ENCODE results near the gene GHRL.

GHRL gene

DNA sequence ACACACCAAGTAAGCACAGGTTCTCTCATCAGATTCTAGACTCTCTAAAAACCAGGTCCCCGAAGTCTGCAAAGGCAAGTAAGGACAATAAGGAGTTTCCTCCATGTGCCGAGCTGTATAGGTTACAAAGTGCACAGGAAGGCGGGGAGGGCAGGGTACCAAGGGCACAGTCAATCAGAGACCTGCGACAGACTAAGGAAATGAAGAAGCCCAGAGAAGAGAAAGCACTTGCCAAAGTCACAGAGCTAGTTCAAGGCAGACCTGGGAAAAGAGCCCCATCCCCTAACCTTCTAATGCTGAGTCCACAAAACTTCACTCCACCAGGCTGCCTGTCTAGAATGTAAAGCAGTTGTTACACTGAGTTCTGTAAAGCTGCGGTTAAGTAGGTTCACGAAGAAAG, 26.5 kb upstream of the GHRL start:
- Histone ChIP-seq H3K9me3 (ENCODE audit: control extremely low read depth in 1 of 5, control insufficient read depth in 4 of 5, insufficient read depth in 2 of 5, low read depth in 1 of 5, low read length in 4 of 5) (no peaks in the 10 kb centered on the region), H3K4me3 (ENCODE audit: control insufficient read depth in 1 of 7, extremely low read depth in 1 of 7, insufficient read depth in 4 of 7, low read depth in 2 of 7, low read length in 6 of 7) (no peak overlapping the region), H3K4me1 (ENCODE audit: control extremely low read depth in 1 of 4, control insufficient read depth in 4 of 4, insufficient read depth in 4 of 4, low read length in 3 of 4) (peaks cover 7 to 20% (median 15%) of the 10 kb centered on the region in 4 experiments), H3K27me3 (replicated peaks in 2 of 5; ENCODE audit: control insufficient read depth in 4 of 5, insufficient read depth in 5 of 5, low read length in 4 of 5) (no peaks in the 10 kb centered on the region), H3K27ac (ENCODE audit: insufficient read depth in 1 of 2, low read depth in 1 of 2, low read length in 2 of 2, poor library complexity in 1 of 2, severe bottlenecking in 2 of 2) (peak overlapping the region in 1 of 2 experiments; percentile 17), H3K36me3 (ENCODE audit: control insufficient read depth in 4 of 4, insufficient read depth in 4 of 4, low read length in 3 of 4) (peaks cover 17 to 47% (median 31%) of the 10 kb centered on the region in 4 experiments)
- DNase-seq = no peak
- ChIA-PET CTCF (no interaction called here), POLR2A (interaction anchor here (1.8 kb wide), 1 partner anchor 25 kb away, joined by 4 read pairs; no protein-coding TSS in a partner anchor)
- WGBS (ENCODE audit: insufficient coverage) = 94% methylated on average over 6 of the region's 6 CpGs

DNA sequence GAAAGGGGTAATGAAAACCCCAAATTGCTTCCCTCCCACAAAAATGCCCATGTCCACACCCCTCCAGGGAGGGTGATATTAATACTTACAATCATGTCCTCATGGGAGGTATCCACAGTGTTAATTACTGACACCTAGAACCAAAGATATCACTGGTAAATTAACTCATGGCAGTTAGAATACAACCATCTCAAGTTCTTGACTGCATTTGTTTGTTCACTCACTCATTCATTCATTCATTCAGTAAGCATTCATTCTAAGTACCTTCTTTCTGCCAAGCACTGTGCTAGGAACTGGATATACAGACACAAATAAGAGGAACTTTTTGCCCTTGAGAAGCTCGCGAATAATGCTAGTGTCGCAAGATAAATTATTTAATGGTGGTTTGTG, 25.2 kb upstream of the GHRL start:
- ChIA-PET CTCF (interaction anchor here (0.9 kb wide), 1 partner anchor 27 kb away, joined by 3 read pairs; no protein-coding TSS in a partner anchor), POLR2A (no interaction called here)
- no peak for DNase-seq
- Histone ChIP-seq H3K36me3 (ENCODE audit: control insufficient read depth in 4 of 4, insufficient read depth in 4 of 4, low read length in 3 of 4) (peaks cover 17 to 58% (median 39%) of the 10 kb centered on the region in 4 experiments), H3K4me1 (ENCODE audit: control extremely low read depth in 1 of 4, control insufficient read depth in 4 of 4, insufficient read depth in 4 of 4, low read length in 3 of 4) (peaks cover 7 to 20% (median 15%) of the 10 kb centered on the region in 4 experiments), H3K4me3 (ENCODE audit: control insufficient read depth in 1 of 7, extremely low read depth in 1 of 7, insufficient read depth in 4 of 7, low read depth in 2 of 7, low read length in 6 of 7) (no peak overlapping the region), H3K9me3 (ENCODE audit: control extremely low read depth in 1 of 5, control insufficient read depth in 4 of 5, insufficient read depth in 2 of 5, low read depth in 1 of 5, low read length in 4 of 5) (no peaks in the 10 kb centered on the region), H3K27me3 (replicated peaks in 2 of 5; ENCODE audit: control insufficient read depth in 4 of 5, insufficient read depth in 5 of 5, low read length in 4 of 5) (no peaks in the 10 kb centered on the region), H3K27ac (ENCODE audit: insufficient read depth in 1 of 2, low read depth in 1 of 2, low read length in 2 of 2, poor library complexity in 1 of 2, severe bottlenecking in 2 of 2) (no peak overlapping the region)
- WGBS (ENCODE audit: insufficient coverage) = 100% methylated on average over 2 of the region's 3 CpGs

DNA sequence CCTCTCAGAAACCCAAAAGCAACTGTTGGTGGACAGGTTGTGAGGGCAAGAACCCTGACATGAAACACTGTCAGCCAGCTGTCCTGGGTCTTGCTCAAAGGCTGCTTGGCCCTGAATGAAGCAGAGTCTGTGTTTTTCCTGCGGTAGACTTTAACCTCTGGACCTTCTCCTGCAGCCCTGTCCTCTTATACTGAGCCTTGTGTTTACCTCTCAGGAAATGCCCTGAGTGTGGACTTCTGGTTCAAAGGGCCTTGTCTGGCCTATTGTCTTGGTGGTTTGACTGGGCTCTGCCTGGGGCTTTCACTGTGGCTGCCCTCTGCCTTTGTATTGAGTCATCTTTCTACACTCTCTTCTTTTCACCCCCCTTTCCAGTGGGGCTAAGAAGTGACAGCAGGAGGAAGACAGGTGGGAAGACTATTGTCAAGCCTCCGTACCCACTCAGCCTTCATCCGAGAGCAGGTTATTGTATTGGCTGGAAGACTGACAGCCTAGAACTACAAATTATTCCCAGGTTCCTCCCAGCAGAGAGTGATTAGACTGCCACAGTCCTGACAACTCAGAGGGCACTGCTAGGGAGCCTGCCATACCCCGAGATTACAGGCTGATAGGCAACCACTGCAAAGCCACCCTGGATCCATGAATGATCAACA, 24.7 kb upstream of the GHRL start:
- ChIA-PET POLR2A (no interaction called here), CTCF (interaction anchor here (2.9 kb wide), 1 partner anchor 12 kb away, joined by 17 read pairs; no protein-coding TSS in a partner anchor)
- no peaks in the 10 kb centered on the region for H3K9me3 ChIP-seq (ENCODE audit: control extremely low read depth in 1 of 5, control insufficient read depth in 4 of 5, insufficient read depth in 2 of 5, low read depth in 1 of 5, low read length in 4 of 5)
- 89% methylated on average over 3 of the region's 4 CpGs for WGBS (ENCODE audit: insufficient coverage)
- H3K4me1 ChIP-seq (ENCODE audit: control extremely low read depth in 1 of 4, control insufficient read depth in 4 of 4, insufficient read depth in 4 of 4, low read length in 3 of 4) = peaks cover 7 to 20% (median 15%) of the 10 kb centered on the region in 4 experiments
- no peak overlapping the region for H3K27ac ChIP-seq (ENCODE audit: insufficient read depth in 1 of 2, low read depth in 1 of 2, low read length in 2 of 2, poor library complexity in 1 of 2, severe bottlenecking in 2 of 2)
- H3K27me3 ChIP-seq (replicated peaks in 2 of 5; ENCODE audit: control insufficient read depth in 4 of 5, insufficient read depth in 5 of 5, low read length in 4 of 5) = no peaks in the 10 kb centered on the region
- no peak for DNase-seq
- peaks cover 21 to 63% (median 44%) of the 10 kb centered on the region in 4 experiments for H3K36me3 ChIP-seq (ENCODE audit: control insufficient read depth in 4 of 4, insufficient read depth in 4 of 4, low read length in 3 of 4)
- H3K4me3 ChIP-seq (ENCODE audit: control insufficient read depth in 1 of 7, extremely low read depth in 1 of 7, insufficient read depth in 4 of 7, low read depth in 2 of 7, low read length in 6 of 7) = no peak overlapping the region

GRCh38 chr3:10315771-10316344, 23.1 kb upstream of the GHRL start:
- no peaks in the 10 kb centered on the region for H3K9me3 ChIP-seq (ENCODE audit: control extremely low read depth in 1 of 5, control insufficient read depth in 4 of 5, insufficient read depth in 2 of 5, low read depth in 1 of 5, low read length in 4 of 5)
- no peaks in the 10 kb centered on the region for H3K27me3 ChIP-seq (replicated peaks in 2 of 5; ENCODE audit: control insufficient read depth in 4 of 5, insufficient read depth in 5 of 5, low read length in 4 of 5)
- H3K4me3 ChIP-seq (ENCODE audit: control insufficient read depth in 1 of 7, extremely low read depth in 1 of 7, insufficient read depth in 4 of 7, low read depth in 2 of 7, low read length in 6 of 7) = no peak overlapping the region
- ChIA-PET CTCF (interaction anchor here (2.9 kb wide), 1 partner anchor 10 kb away, joined by 17 read pairs; no protein-coding TSS in a partner anchor), POLR2A (interaction anchor here (0.6 kb wide), 1 partner anchor 1673 kb away, joined by 3 read pairs; no protein-coding TSS in a partner anchor)
- peaks cover 7 to 15% (median 10%) of the 10 kb centered on the region in 4 experiments for H3K4me1 ChIP-seq (ENCODE audit: control extremely low read depth in 1 of 4, control insufficient read depth in 4 of 4, insufficient read depth in 4 of 4, low read length in 3 of 4)
- no peak overlapping the region for H3K27ac ChIP-seq (ENCODE audit: insufficient read depth in 1 of 2, low read depth in 1 of 2, low read length in 2 of 2, poor library complexity in 1 of 2, severe bottlenecking in 2 of 2)
- H3K36me3 ChIP-seq (ENCODE audit: control insufficient read depth in 4 of 4, insufficient read depth in 4 of 4, low read length in 3 of 4) = peaks cover 24 to 79% (median 59%) of the 10 kb centered on the region in 4 experiments
- DNase-seq = no peak
- 100% methylated on average over 4 of the region's 4 CpGs for WGBS (ENCODE audit: insufficient coverage)

DNA sequence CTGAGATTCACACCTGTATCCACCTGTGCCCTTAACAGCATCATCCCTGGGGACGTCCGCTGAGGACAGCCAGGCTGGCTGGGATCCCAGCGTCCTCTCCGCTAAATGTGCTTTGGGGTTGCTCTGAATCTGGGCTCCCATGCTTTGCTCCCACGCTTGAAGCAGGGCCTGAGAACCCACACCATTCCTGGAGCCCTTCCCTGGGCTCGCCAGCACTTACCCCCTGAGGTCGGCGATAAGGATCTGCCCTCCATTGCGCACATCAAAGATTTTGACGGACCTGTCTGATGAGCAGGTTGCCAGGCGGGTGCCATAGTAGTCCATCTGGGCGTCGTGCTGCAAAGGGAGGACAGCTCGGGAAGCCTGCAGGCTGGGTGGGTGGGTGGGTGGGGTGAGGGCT, 22.4 kb upstream of the GHRL start:
- H3K36me3 ChIP-seq (ENCODE audit: control insufficient read depth in 4 of 4, insufficient read depth in 4 of 4, low read length in 3 of 4) = peaks cover 28 to 85% (median 66%) of the 10 kb centered on the region in 4 experiments
- 98% methylated on average over 9 of the region's 14 CpGs for WGBS (ENCODE audit: insufficient coverage)
- CTCF ChIA-PET = interaction anchor here (2.9 kb wide), 1 partner anchor 9 kb away, joined by 17 read pairs; no protein-coding TSS in a partner anchor

DNA sequence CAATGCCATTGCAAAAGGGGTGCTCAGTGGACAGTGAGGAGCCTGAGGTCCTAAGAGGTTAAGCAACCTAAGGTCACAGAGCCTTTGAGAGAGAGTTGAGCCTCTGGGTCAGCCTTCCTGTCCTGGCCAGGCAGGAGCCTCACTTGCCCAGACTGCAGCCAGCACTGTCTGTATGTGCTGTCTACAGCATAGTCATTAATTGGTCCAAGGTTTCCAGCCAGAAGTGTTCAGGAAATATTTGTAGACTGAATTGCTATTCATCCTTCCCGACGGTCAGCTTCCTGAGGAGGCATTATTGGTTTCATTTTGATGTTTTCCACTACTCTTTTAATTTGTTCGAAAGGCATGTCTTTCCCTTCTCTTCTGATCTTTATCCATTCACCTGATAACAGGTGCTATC, 20.1 kb upstream of the GHRL start:
- CTCF ChIA-PET = interaction anchor here (1.0 kb wide), 1 partner anchor 26 kb away, joined by 3 read pairs; no protein-coding TSS in a partner anchor
- Histone ChIP-seq H3K27ac (ENCODE audit: insufficient read depth in 1 of 2, low read depth in 1 of 2, low read length in 2 of 2, poor library complexity in 1 of 2, severe bottlenecking in 2 of 2) (no peak overlapping the region), H3K4me3 (ENCODE audit: control insufficient read depth in 1 of 7, extremely low read depth in 1 of 7, insufficient read depth in 4 of 7, low read depth in 2 of 7, low read length in 6 of 7) (no peak overlapping the region), H3K27me3 (replicated peaks in 2 of 5; ENCODE audit: control insufficient read depth in 4 of 5, insufficient read depth in 5 of 5, low read length in 4 of 5) (no peaks in the 10 kb centered on the region), H3K36me3 (ENCODE audit: control insufficient read depth in 4 of 4, insufficient read depth in 4 of 4, low read length in 3 of 4) (peaks cover 26 to 79% (median 66%) of the 10 kb centered on the region in 4 experiments), H3K4me1 (ENCODE audit: control extremely low read depth in 1 of 4, control insufficient read depth in 4 of 4, insufficient read depth in 4 of 4, low read length in 3 of 4) (no peaks in the 10 kb centered on the region), H3K9me3 (ENCODE audit: control extremely low read depth in 1 of 5, control insufficient read depth in 4 of 5, insufficient read depth in 2 of 5, low read depth in 1 of 5, low read length in 4 of 5) (no peaks in the 10 kb centered on the region)
- WGBS (ENCODE audit: insufficient coverage) = 100% methylated on average over 2 of the region's 3 CpGs
- DNase-seq = no peak
- POLR2A ChIA-PET = no interaction called here

More for the DNA sequence above, 22.4 kb upstream of the GHRL start:
- Histone ChIP-seq H3K9me3 (ENCODE audit: control extremely low read depth in 1 of 5, control insufficient read depth in 4 of 5, insufficient read depth in 2 of 5, low read depth in 1 of 5, low read length in 4 of 5) (no peaks in the 10 kb centered on the region), H3K27ac (ENCODE audit: insufficient read depth in 1 of 2, low read depth in 1 of 2, low read length in 2 of 2, poor library complexity in 1 of 2, severe bottlenecking in 2 of 2) (no peak overlapping the region), H3K4me3 (ENCODE audit: control insufficient read depth in 1 of 7, extremely low read depth in 1 of 7, insufficient read depth in 4 of 7, low read depth in 2 of 7, low read length in 6 of 7) (no peak overlapping the region), H3K4me1 (ENCODE audit: control extremely low read depth in 1 of 4, control insufficient read depth in 4 of 4, insufficient read depth in 4 of 4, low read length in 3 of 4) (peaks cover 3 to 11% (median 6%) of the 10 kb centered on the region in 4 experiments), H3K27me3 (replicated peaks in 2 of 5; ENCODE audit: control insufficient read depth in 4 of 5, insufficient read depth in 5 of 5, low read length in 4 of 5) (no peaks in the 10 kb centered on the region)
- POLR2A ChIA-PET = no interaction called here
- DNase-seq = no peak

GRCh38 chr3:10312391-10312790, 19.6 kb upstream of the GHRL start:
- no peak overlapping the region for H3K4me3 ChIP-seq (ENCODE audit: control insufficient read depth in 1 of 7, extremely low read depth in 1 of 7, insufficient read depth in 4 of 7, low read depth in 2 of 7, low read length in 6 of 7)
- peaks cover 28 to 79% (median 67%) of the 10 kb centered on the region in 4 experiments for H3K36me3 ChIP-seq (ENCODE audit: control insufficient read depth in 4 of 4, insufficient read depth in 4 of 4, low read length in 3 of 4)
- DNase-seq = no peak
- no peaks in the 10 kb centered on the region for H3K27me3 ChIP-seq (replicated peaks in 2 of 5; ENCODE audit: control insufficient read depth in 4 of 5, insufficient read depth in 5 of 5, low read length in 4 of 5)
- 97% methylated on average over 10 of the region's 10 CpGs for WGBS (ENCODE audit: insufficient coverage)
- ChIA-PET POLR2A (no interaction called here), CTCF (interaction anchor here (0.8 kb wide), 1 partner anchor 10 kb away, joined by 4 read pairs; no protein-coding TSS in a partner anchor)
- H3K27ac ChIP-seq (ENCODE audit: insufficient read depth in 1 of 2, low read depth in 1 of 2, low read length in 2 of 2, poor library complexity in 1 of 2, severe bottlenecking in 2 of 2) = no peak overlapping the region
- no peaks in the 10 kb centered on the region for H3K4me1 ChIP-seq (ENCODE audit: control extremely low read depth in 1 of 4, control insufficient read depth in 4 of 4, insufficient read depth in 4 of 4, low read length in 3 of 4)
- no peaks in the 10 kb centered on the region for H3K9me3 ChIP-seq (ENCODE audit: control extremely low read depth in 1 of 5, control insufficient read depth in 4 of 5, insufficient read depth in 2 of 5, low read depth in 1 of 5, low read length in 4 of 5)

Measured in common myeloid progenitor, CD34-positive (primary cell).